GM19452 (cell line): ENCODE data around the gene TRMT61A.

Experiments
- ATAC-seq: cut with Tn5 transposase; IDR thresholded peaks from one replicate; pipeline ENCODE4 v1.9.1; 2021; ENCODE audit not compliant: unreplicated experiment

Gene TRMT61A

GRCh38 chr14:103561381-103562178 lies 32.6 kb downstream of the TRMT61A start:
- ATAC-seq = peak; percentile 33

- peak; percentile 37 for ATAC-seq
These were observed 33.1 kb downstream of the TRMT61A start for GRCh38 chr14:103562179-103562428.

GRCh38 chr14:103562429-103563225 lies 33.6 kb downstream of the TRMT61A start, which contains the start of the genes BAG5 and COA8:
Gene BAG5 (minus strand): TSS chr14:103562657. CDS start chr14:103561164, 1,493 bp downstream.
Gene COA8 (plus strand): TSS chr14:103562960. CDS start chr14:103563002, 42 bp downstream.
- peak; percentile 77 for ATAC-seq

- ATAC-seq = no peak
These were observed 34.2 kb downstream of the TRMT61A start for GRCh38 chr14:103563226-103563620.

GRCh38 chr14:103563844-103564505 lies 35.0 kb downstream of the TRMT61A start:
- no peak for ATAC-seq

- no peak for ATAC-seq
These were observed 40.0 kb downstream of the TRMT61A start for GRCh38 chr14:103568952-103569351.

GRCh38 chr14:103569408-103569807 lies 40.4 kb downstream of the TRMT61A start:
- no peak for ATAC-seq

- ATAC-seq = no peak
These were observed 45.1 kb downstream of the TRMT61A start for GRCh38 chr14:103574104-103574503.

GRCh38 chr14:103574707-103575285 lies 45.8 kb downstream of the TRMT61A start:
- ATAC-seq = no peak

- ATAC-seq = no peak
These were observed 47.5 kb downstream of the TRMT61A start for GRCh38 chr14:103576371-103577024.

- ATAC-seq = no peak
These were observed 49.5 kb downstream of the TRMT61A start for GRCh38 chr14:103578401-103579075.

- no peak for ATAC-seq
These were observed 52.2 kb downstream of the TRMT61A start for GRCh38 chr14:103581206-103581605.

GRCh38 chr14:103581954-103582703 lies 53.1 kb downstream of the TRMT61A start:
- ATAC-seq = no peak

- ATAC-seq = no peak
These were observed 55.4 kb downstream of the TRMT61A start for GRCh38 chr14:103584326-103584915.
